IMR-90 (cell line): ENCODE measurements around the gene ZNF236. TPM values are rescaled to one million over a fixed set of nuclear protein-coding genes. Genes with fewer than 3 reads are reported as not detected.

Source experiments
- ATAC-seq: fragments of 200-7000 bp; cut with Tn5 transposase; 2 replicates; pipeline ENCODE4 v1.9.1; 2020; ENCODE audit warnings: low read depth, mild to moderate bottlenecking, moderate library complexity
- BruUV-seq: library from RNA; stranded (reverse); fragments of 400-500 nt; replicated peaks from 2 replicates; lab custom pipeline; 2021; lab: Mats Ljungman, UMichigan
- CTCF ChIA-PET: fragments of 300-600 bp; formaldehyde crosslinking; extraction: SDS; loops from one replicate; lab custom pipeline; 2021; ENCODE audit warnings: antibody characterized with exemption; lab: Yijun Ruan, JAX
- POLR2A ChIA-PET: fragments of 300-600 bp; sonication (Branson Sonifier 250); formaldehyde crosslinking; loops from one replicate; lab custom pipeline; 2022; ENCODE audit warnings: antibody characterized with exemption; ENCODE audit not compliant: unreplicated experiment; lab: Charles Lee
- DNase-seq: peaks from one replicate; pipeline ENCODE4 v3.0.0; 2013
- H2AFZ ChIP-seq: replicated peaks from 2 replicates; pipeline ENCODE3; 2013; ENCODE audit warnings: low read length, mild to moderate bottlenecking; ENCODE audit not compliant: poor library complexity
- H2AK5ac ChIP-seq: 2 replicates; pipeline ENCODE4 v1.6.1; 2013; ENCODE audit warnings: low read depth, low read length, inconsistent platforms
- H2AK9ac ChIP-seq: replicated peaks from 2 replicates; pipeline ENCODE3; 2013; ENCODE audit warnings: mild to moderate bottlenecking, low read depth, low read length, moderate library complexity; ENCODE audit not compliant: poor library complexity
- H2BK120ac ChIP-seq: 2 replicates; pipeline ENCODE4 v1.6.1; 2013; ENCODE audit warnings: low read depth, low read length, inconsistent platforms
- H2BK15ac ChIP-seq: 3 replicates; pipeline ENCODE4 v1.6.1; 2013; ENCODE audit warnings: low read depth, low read length, inconsistent platforms
- H2BK20ac ChIP-seq: 2 replicates; pipeline ENCODE4 v1.6.1; 2013; ENCODE audit warnings: low read depth, mild to moderate bottlenecking, inconsistent platforms, low read length, moderate library complexity
- H2BK5ac ChIP-seq: 2 replicates; pipeline ENCODE4 v1.6.1; 2013; ENCODE audit warnings: mild to moderate bottlenecking, low read depth, low read length, inconsistent platforms; ENCODE audit not compliant: poor library complexity, severe bottlenecking
- H3K14ac ChIP-seq: replicated peaks from 2 replicates; pipeline ENCODE4 v1.6.1; 2013; ENCODE audit warnings: low read depth, low read length, inconsistent platforms
- H3K18ac ChIP-seq: 2 replicates; pipeline ENCODE4 v1.6.1; 2013; ENCODE audit warnings: low read depth, low read length, control low read depth
- H3K23ac ChIP-seq: 2 replicates; pipeline ENCODE4 v1.6.1; 2013; ENCODE audit warnings: low read depth, low read length, inconsistent platforms
- H3K27ac ChIP-seq: 2 replicates; pipeline ENCODE4 v1.5.1; 2013; ENCODE audit warnings: mild to moderate bottlenecking, control low read depth, low read length; ENCODE audit not compliant: insufficient read depth
- H3K27me3 ChIP-seq: 2 replicates; pipeline ENCODE4 v1.6.1; 2013; ENCODE audit warnings: low read length; ENCODE audit not compliant: control insufficient read depth, insufficient read depth
- H3K36me3 ChIP-seq: 2 replicates; pipeline ENCODE4 v1.6.1; 2013; ENCODE audit warnings: low read length, mixed read lengths; ENCODE audit not compliant: control insufficient read depth, insufficient read depth
- H3K4ac ChIP-seq: 2 replicates; pipeline ENCODE4 v1.6.1; 2013; ENCODE audit warnings: low read depth, low read length, inconsistent platforms
- H3K4me1 ChIP-seq: 2 replicates; pipeline ENCODE4 v1.6.1; 2013; ENCODE audit warnings: low read length, mixed read lengths; ENCODE audit not compliant: control insufficient read depth, insufficient read depth
- H3K4me2 ChIP-seq: 2 replicates; pipeline ENCODE4 v1.6.1; 2013; ENCODE audit warnings: low read depth, mild to moderate bottlenecking, control low read depth, low read length, moderate library complexity
- H3K4me3 ChIP-seq: 2 replicates; pipeline ENCODE4 v1.5.1; 2013; ENCODE audit warnings: low read depth, mild to moderate bottlenecking, control low read depth, low read length, moderate library complexity; ENCODE audit not compliant: insufficient read depth
- H3K56ac ChIP-seq: 2 replicates; pipeline ENCODE4 v1.6.1; 2013; ENCODE audit warnings: low read length, inconsistent platforms; ENCODE audit not compliant: insufficient read depth; ENCODE audit errors: extremely low read depth
- H3K79me1 ChIP-seq, 2 experiments: 2 replicates each; pipeline ENCODE4 v1.6.1; 2013; ENCODE audit warnings: low read length in 2 of 2, inconsistent platforms in 1 of 2, low read depth in 1 of 2
- H3K9ac ChIP-seq: 2 replicates; pipeline ENCODE4 v1.6.1; 2013; ENCODE audit warnings: low read depth, low read length, control low read depth
- H3K9me1 ChIP-seq: 2 replicates; pipeline ENCODE4 v1.6.1; 2013; ENCODE audit warnings: low read length, inconsistent platforms; ENCODE audit not compliant: insufficient read depth
- H3K9me3 ChIP-seq: 2 replicates; pipeline ENCODE4 v1.6.1; 2013; ENCODE audit warnings: low read length; ENCODE audit not compliant: control insufficient read depth, insufficient read depth
- H4K20me1 ChIP-seq: 2 replicates; pipeline ENCODE4 v1.6.1; 2013; ENCODE audit warnings: low read length, inconsistent platforms; ENCODE audit not compliant: insufficient read depth
- H4K5ac ChIP-seq: 2 replicates; pipeline ENCODE4 v1.6.1; 2013; ENCODE audit warnings: mild to moderate bottlenecking, low read depth, low read length, control low read depth
- H4K8ac ChIP-seq, 2 experiments: 2 replicates each; pipeline ENCODE4 v1.6.1; 2013; ENCODE audit warnings: low read depth in 2 of 2, low read length in 2 of 2, control low read depth in 1 of 2, inconsistent platforms in 1 of 2
- H4K91ac ChIP-seq: 2 replicates; pipeline ENCODE4 v1.6.1; 2013; ENCODE audit warnings: low read depth, low read length, inconsistent platforms; ENCODE audit not compliant: insufficient read depth
- BHLHE40 ChIP-seq: fragments of 150-350 bp; IDR thresholded peaks from 2 replicates; pipeline ENCODE4 v1.6.1; 2016; ENCODE audit warnings: mild to moderate bottlenecking, low read depth, low read length
- CEBPB ChIP-seq: IDR thresholded peaks from 2 replicates; pipeline ENCODE4 v1.6.1; 2012; ENCODE audit warnings: low read depth, low read length, improper control_type of control experiment
- CHD1 ChIP-seq: IDR thresholded peaks from 2 replicates; pipeline ENCODE4 v1.6.1; 2012; ENCODE audit warnings: low read depth, low read length, improper control_type of control experiment
- CTCF ChIP-seq: conservative IDR thresholded peaks from 2 replicates; pipeline ENCODE4 v1.5.1; 2012; ENCODE audit warnings: mild to moderate bottlenecking, low read depth, low read length, improper control_type of control experiment
- ELK1 ChIP-seq: fragments of 150-350 bp; IDR thresholded peaks from 2 replicates; pipeline ENCODE4 v1.6.1; 2016; ENCODE audit warnings: low read depth, mild to moderate bottlenecking, low read length, moderate library complexity, borderline replicate concordance
- FOS ChIP-seq: fragments of 150-350 bp; IDR thresholded peaks from 2 replicates; pipeline ENCODE4 v1.6.1; 2016; ENCODE audit warnings: low read depth, low read length
- MAFK ChIP-seq: IDR thresholded peaks from 2 replicates; pipeline ENCODE4 v1.6.1; 2012; ENCODE audit warnings: low read depth, low read length, improper control_type of control experiment
- MAZ ChIP-seq: IDR thresholded peaks from 2 replicates; pipeline ENCODE4 v1.6.1; 2012; ENCODE audit warnings: low read depth, mild to moderate bottlenecking, low read length, improper control_type of control experiment, moderate library complexity, borderline replicate concordance
- MXI1 ChIP-seq: IDR thresholded peaks from 2 replicates; pipeline ENCODE4 v1.6.1; 2012; ENCODE audit warnings: low read depth, mild to moderate bottlenecking, low read length, moderate library complexity, borderline replicate concordance
- NFE2L2 ChIP-seq: fragments of 150-350 bp; IDR thresholded peaks from 2 replicates; pipeline ENCODE4 v1.6.1; 2016; ENCODE audit warnings: low read depth, mild to moderate bottlenecking, low read length
- POLR2A ChIP-seq: IDR thresholded peaks from 2 replicates; pipeline ENCODE4 v1.6.1; 2012; ENCODE audit warnings: mild to moderate bottlenecking, low read depth, low read length
- RAD21 ChIP-seq: IDR thresholded peaks from 2 replicates; pipeline ENCODE4 v1.6.1; 2012; ENCODE audit warnings: low read length, improper control_type of control experiment
- RCOR1 ChIP-seq: IDR thresholded peaks from 2 replicates; pipeline ENCODE4 v1.6.1; 2012; ENCODE audit warnings: mild to moderate bottlenecking, low read length, improper control_type of control experiment; ENCODE audit not compliant: insufficient replicate concordance
- RFX5 ChIP-seq: IDR thresholded peaks from 2 replicates; pipeline ENCODE4 v1.8.0; 2012; ENCODE audit warnings: low read depth, mild to moderate bottlenecking, low read length, moderate library complexity
- SMC3 ChIP-seq: fragments of 150-350 bp; IDR thresholded peaks from 2 replicates; pipeline ENCODE4 v1.6.1; 2016; ENCODE audit warnings: low read depth, mild to moderate bottlenecking, antibody characterized with exemption, low read length, moderate library complexity
- USF2 ChIP-seq: fragments of 150-350 bp; IDR thresholded peaks from 2 replicates; pipeline ENCODE4 v1.6.1; 2017; ENCODE audit warnings: mild to moderate bottlenecking, antibody characterized with exemption, low read length, low read depth
- WGBS, 2 experiments: methylation state at CpG; one replicate each; pipeline versions ENCODE4 v1.1.5 to v1.1.7; 2013; ENCODE audit warnings: missing lambda C conversion rate in 2 of 2; ENCODE audit not compliant: insufficient read length in 1 of 2; ENCODE audit errors: extremely low coverage in 2 of 2; 5-methylcytosine and 5-hydroxymethylcytosine counted together
- dilution Hi-C: fragments of 300-500 bp; cut with HindIII; formaldehyde crosslinking; loops from one replicate; pipeline ENCODE4 v1.14.3; 2018; ENCODE audit warnings: low sequenced_read_pairs; ENCODE audit not compliant: unreplicated experiment
- in situ Hi-C: fragments of 300-500 bp; cut with MboI; formaldehyde crosslinking; loops from 3 replicates; pipeline ENCODE4 v1.14.3; 2019; ENCODE audit warnings: low sequenced_read_pairs, inconsistent platforms, mixed read lengths
- intact Hi-C: fragments of 100-400 bp; cut with micrococcal nuclease; formaldehyde crosslinking; loops from 2 replicates; pipeline ENCODE4 v1.10.0; 2022
- polyA plus RNA-seq, 3 experiments: library from polyadenylated mRNA; depleted of rRNA; stranded (reverse); fragments of >200 nt; gene quantifications; 2 replicates each; pipeline ENCODE4 v1.2.3, GENCODE V29; 2012; ENCODE audit warnings: low replicate concordance in 1 of 3
- total RNA-seq: library from RNA; depleted of rRNA; stranded (reverse); fragments of >200 nt; gene quantifications from 2 replicates; pipeline ENCODE4 v1.2.3, GENCODE V29; 2012

The ZNF236 gene
- total and polyA plus RNA-seq, 2 of the 4 experiments (the other 2 are of a cell fraction): 3.6 to 9.7 TPM

GRCh38 chr18:76991021-76991688 is 168.8 kb downstream of the ZNF236 start:
- no peak for TF ChIP-seq SMC3
- TF ChIP-seq RAD21: no peak
- TF ChIP-seq ELK1: no peak
- no peak for TF ChIP-seq RCOR1
- no peak for TF ChIP-seq POLR2A
- TF ChIP-seq CTCF: no peak
- TF ChIP-seq MXI1: no peak
- TF ChIP-seq MAFK: no peak
- TF ChIP-seq CEBPB: no peak
- TF ChIP-seq FOS: no peak
- TF ChIP-seq NFE2L2: no peak
- TF ChIP-seq BHLHE40: no peak
- TF ChIP-seq MAZ: no peak
- TF ChIP-seq RFX5: no peak
- no peak for TF ChIP-seq CHD1
- TF ChIP-seq USF2: no peak
- H3K23ac ChIP-seq: no peak overlapping the region
- H3K4ac ChIP-seq: no peak overlapping the region
- H3K27me3 ChIP-seq: peaks cover 12% of the 10 kb centered on the region
- no TSS peak for BruUV-seq
- H4K91ac ChIP-seq: no peak overlapping the region
- H4K20me1 ChIP-seq: no peaks in the 10 kb centered on the region
- no peak overlapping the region for H3K9ac ChIP-seq
- H2AK5ac ChIP-seq: no peak overlapping the region
- ChIA-PET POLR2A (no interaction called here), CTCF (interaction anchor here (1.1 kb wide), 1 partner anchor 20 kb away, joined by 3 read pairs; no protein-coding TSS in a partner anchor)
- 84% methylated on average over 13 of the region's 20 CpGs; no CpG with 5 or more reads in 1 of the 2 experiments for WGBS, 2 experiments
- dilution Hi-C loops (no loop called here), in situ Hi-C loops (no loop called here), intact Hi-C loops (no loop called here)
- ATAC-seq (no peak), DNase-seq (no peak)
- H4K8ac ChIP-seq: no peak overlapping the region
- no peak overlapping the region for H3K56ac ChIP-seq
- H2BK20ac ChIP-seq: no peak overlapping the region
- no peaks in the 10 kb centered on the region for H3K9me3 ChIP-seq
- no peak overlapping the region for H2AK9ac ChIP-seq
- no peak overlapping the region for H2BK5ac ChIP-seq
- H3K79me1 ChIP-seq: no peaks in the 10 kb centered on the region
- H3K4me2 ChIP-seq: no peak overlapping the region
- no peak overlapping the region for H3K4me3 ChIP-seq
- no peak overlapping the region for H3K18ac ChIP-seq
- H3K4me1 ChIP-seq: no peaks in the 10 kb centered on the region
- H2AFZ ChIP-seq: no peak overlapping the region
- H3K9me1 ChIP-seq: no peaks in the 10 kb centered on the region
- H2BK15ac ChIP-seq: no peak overlapping the region
- no peaks in the 10 kb centered on the region for H3K36me3 ChIP-seq
- no peak overlapping the region for H3K27ac ChIP-seq
- no peak overlapping the region for H3K14ac ChIP-seq
- no peak overlapping the region for H4K5ac ChIP-seq
- H2BK120ac ChIP-seq: no peak overlapping the region
